AG10803 (cell line): ENCODE measurements around the gene SLC35F3.
A peak's percentile ranks its signal among the peaks of the same experiment; 100 is the strongest.

Experiments used
- DNase-seq: peaks from one replicate; pipeline ENCODE4 v3.0.0; 2010; ENCODE audit warnings: low read depth
- H3K4me3 ChIP-seq: 2 replicates; pipeline ENCODE4 v1.5.1; 2011; ENCODE audit warnings: mild to moderate bottlenecking, low read length, control low read depth
- CTCF ChIP-seq: conservative IDR thresholded peaks from 2 replicates; pipeline ENCODE4 v1.5.1; 2011; ENCODE audit warnings: mild to moderate bottlenecking, low read length, control low read depth, inconsistent platforms

The SLC35F3 gene

GRCh38 chr1:234212764-234213657, 308.5 kb downstream of the SLC35F3 start:
- peak; percentile 33 for TF ChIP-seq CTCF
- no peak overlapping the region for H3K4me3 ChIP-seq
- DNase-seq = peak; percentile 23

- peak overlapping the region; percentile 51 for H3K4me3 ChIP-seq
Observed at GRCh38 chr1:234213658-234214128, 309.2 kb downstream of the SLC35F3 start.

GRCh38 chr1:234214129-234214910, 309.8 kb downstream of the SLC35F3 start:
- peak; percentile 37 for DNase-seq
- TF ChIP-seq CTCF = no peak
- H3K4me3 ChIP-seq = peak overlapping the region; percentile 51

More at GRCh38 chr1:234213658-234214128, 309.2 kb downstream of the SLC35F3 start:
- no peak for DNase-seq
- no peak for TF ChIP-seq CTCF

GRCh38 chr1:234214911-234215892, 310.7 kb downstream of the SLC35F3 start:
- DNase-seq = no peak
- H3K4me3 ChIP-seq = no peak overlapping the region; the same call in 1 of the 2 replicates
- TF ChIP-seq CTCF = no peak

- DNase-seq = no peak
Observed at GRCh38 chr1:234216116-234216703, 311.7 kb downstream of the SLC35F3 start.

More at GRCh38 chr1:234216116-234216703, 311.7 kb downstream of the SLC35F3 start:
- no peak overlapping the region for H3K4me3 ChIP-seq
- no peak for TF ChIP-seq CTCF
